Omental fat pad (tissue), 4 donors: ENCODE results near the gene RASAL2. TPM values are rescaled to one million over a fixed set of nuclear protein-coding genes. Genes with fewer than 3 reads are reported as not detected.

ENCODE experiments used
- ATAC-seq: fragments of 150-250 bp; one replicate; pipeline ENCODE4 v1.9.1; 2016; ENCODE audit warnings: mild to moderate bottlenecking, moderate library complexity; ENCODE audit not compliant: low FRiP score
- DNase-seq: peaks from one replicate; pipeline ENCODE4 v3.0.0-alpha.2; 2019; ENCODE audit warnings: low spot score
- CTCF ChIP-seq, 3 donors: fragments of 450-650 bp; IDR thresholded peaks; one replicate each; pipeline ENCODE4 v1.5.1; 2016 to 2017; ENCODE audit warnings: antibody characterized with exemption in 3 of 3, mild to moderate bottlenecking in 3 of 3, moderate library complexity in 2 of 3
- total RNA-seq, 4 donors: library from RNA; depleted of rRNA; stranded (reverse); fragments of >200 nt; gene quantifications; one replicate each; pipeline ENCODE4 v1.1.0, GENCODE V29; 2016

The RASAL2 gene
- total RNA-seq, 4 donors from 2014 or later: 13.5 to 52.3 (median 30.9) TPM

GRCh38 chr1:178399177-178399728, 305.3 kb downstream of the RASAL2 start:
- no peak for TF ChIP-seq CTCF (IDR thresholded peaks at IDR 0.05)
- DNase-seq (no peak), ATAC-seq (no peak)

GRCh38 chr1:178405137-178405536, 311.2 kb downstream of the RASAL2 start:
- TF ChIP-seq CTCF (IDR thresholded peaks at IDR 0.05): no peak
- ATAC-seq: no peak
- DNase-seq: no peak

- DNase-seq: no peak
- TF ChIP-seq CTCF (IDR thresholded peaks at IDR 0.05): no peak
- no peak for ATAC-seq
Observed at GRCh38 chr1:178407215-178407614, 313.3 kb downstream of the RASAL2 start.

- ATAC-seq (no peak), DNase-seq (no peak)
- TF ChIP-seq CTCF (IDR thresholded peaks at IDR 0.05): no peak
Observed at GRCh38 chr1:178407655-178408054, 313.8 kb downstream of the RASAL2 start.

GRCh38 chr1:178408871-178409270, 315.0 kb downstream of the RASAL2 start:
- no peak for ATAC-seq
- no peak for TF ChIP-seq CTCF (IDR thresholded peaks at IDR 0.05)
- DNase-seq: no peak

- no peak for TF ChIP-seq CTCF (IDR thresholded peaks at IDR 0.05)
- ATAC-seq (no peak), DNase-seq (no peak)
Observed at GRCh38 chr1:178409541-178409940, 315.6 kb downstream of the RASAL2 start.

- TF ChIP-seq CTCF (IDR thresholded peaks at IDR 0.05): no peak
- DNase-seq (no peak), ATAC-seq (no peak)
Observed at GRCh38 chr1:178411756-178412399, 318.0 kb downstream of the RASAL2 start.
